Thymus (tissue), 11 donors: ENCODE measurements around the gene LITAF. TPM values are rescaled to one million over a fixed set of nuclear protein-coding genes. Genes with fewer than 3 reads are reported as not detected.
A peak's percentile ranks its signal among the peaks of the same experiment; 100 is the strongest.

Experiments
- DNase-seq, 9 donors: peaks; one replicate each; pipeline ENCODE4 v3.0.0-alpha.2; 2013; ENCODE audit warnings: low spot score in 9 of 9, low read depth in 6 of 9, missing footprints in 1 of 9
- H3K27ac ChIP-seq, 2 donors: one replicate each; pipeline ENCODE4 v1.5.1; 2013; ENCODE audit warnings: control low read depth in 1 of 2, low read depth in 1 of 2, low read length in 1 of 2, mild to moderate bottlenecking in 1 of 2, moderate library complexity in 1 of 2
- H3K27me3 ChIP-seq, 2 donors: one replicate each; pipeline ENCODE4 v1.5.1; 2013; ENCODE audit warnings: low read length in 1 of 2; ENCODE audit not compliant: control insufficient read depth in 2 of 2, insufficient read depth in 1 of 2
- H3K36me3 ChIP-seq, 2 donors: one replicate each; pipeline ENCODE4 v1.5.1; 2013; ENCODE audit warnings: low read length in 1 of 2, mild to moderate bottlenecking in 1 of 2, moderate library complexity in 1 of 2; ENCODE audit not compliant: control insufficient read depth in 2 of 2, insufficient read depth in 2 of 2
- H3K4me1 ChIP-seq, 2 donors: one replicate each; pipeline ENCODE4 v1.5.1; 2013; ENCODE audit warnings: low read length in 2 of 2; ENCODE audit not compliant: control insufficient read depth in 2 of 2, insufficient read depth in 2 of 2
- H3K4me3 ChIP-seq, 2 donors: one replicate each; pipeline ENCODE4 v1.5.1; 2013; ENCODE audit warnings: low read length in 2 of 2, control low read depth in 1 of 2, mild to moderate bottlenecking in 1 of 2
- H3K9me3 ChIP-seq, 2 donors: one replicate each; pipeline ENCODE4 v1.5.1; 2013; ENCODE audit warnings: low read length in 1 of 2, mild to moderate bottlenecking in 1 of 2; ENCODE audit not compliant: control insufficient read depth in 2 of 2, insufficient read depth in 1 of 2
- WGBS: extraction: QIAGEN DNeasy Blood & Tissue Kit; methylation state at CpG from one replicate; pipeline ENCODE4 v1.1.7; 2013; 5-methylcytosine and 5-hydroxymethylcytosine counted together
- polyA plus RNA-seq: library from polyadenylated mRNA; stranded (reverse); fragments of 200-250 nt; gene quantifications from one replicate; pipeline ENCODE4 v1.2.3, GENCODE V29; 2013
- total RNA-seq: library from RNA; stranded (reverse); fragments of 120-200 nt; gene quantifications from one replicate; pipeline ENCODE4 v1.2.4, GENCODE V29; 2013
- donor health status: healthy.

LITAF gene
- total and polyA plus RNA-seq, 2 donors = 37.1 to 95.0 TPM

DNA sequence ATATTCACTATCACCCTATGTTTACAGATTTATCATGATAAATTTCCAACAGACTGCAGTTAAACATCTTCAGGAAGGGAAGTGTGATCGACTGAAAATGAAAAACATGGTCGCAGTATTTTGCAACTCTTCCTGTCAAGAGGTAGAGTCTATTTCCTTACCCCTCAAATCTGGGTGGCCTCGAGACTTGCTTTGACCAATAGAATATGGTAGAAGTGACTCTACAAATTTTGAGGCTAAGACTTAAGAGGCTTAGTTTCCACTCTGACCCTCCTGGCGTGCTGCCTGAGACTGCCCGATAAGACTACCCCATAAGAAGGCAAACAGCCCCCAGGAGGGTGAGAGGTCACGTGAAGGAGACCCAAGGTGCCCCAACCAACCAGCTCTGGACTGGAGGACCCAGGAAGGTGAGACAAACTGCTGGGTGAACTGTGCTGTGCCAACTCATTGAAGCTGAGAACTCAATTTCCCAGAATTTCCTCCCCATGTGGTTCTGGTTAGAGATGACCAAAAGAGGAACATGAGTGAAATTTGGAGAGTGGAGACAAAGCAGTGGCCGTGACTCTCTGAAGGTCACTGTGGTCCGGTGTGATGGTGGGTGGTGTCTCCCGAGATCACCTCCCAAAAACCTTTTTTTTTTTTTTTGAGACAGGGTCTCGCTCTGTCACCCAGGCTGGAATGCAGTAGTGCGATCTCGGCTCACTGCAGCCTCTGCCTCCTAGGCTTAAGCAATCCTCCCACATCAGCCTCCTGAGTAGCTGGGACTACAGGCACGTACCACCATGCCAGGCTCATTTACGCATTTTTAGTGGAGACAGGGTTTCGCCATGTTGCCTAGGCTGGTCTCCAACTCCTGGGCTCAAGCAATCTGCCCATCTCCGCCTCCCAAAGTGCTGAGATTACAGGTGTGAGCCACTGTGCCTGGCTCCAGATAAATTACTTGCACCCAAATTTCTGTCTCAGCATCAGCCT is 38.2 kb upstream of the LITAF start:
- WGBS = 78% methylated on average over 16 of the region's 16 CpGs
- Histone ChIP-seq H3K27ac (no peak overlapping the region), H3K4me1 (peaks cover 35 to 51% of the 10 kb centered on the region in 2 donors)

GRCh38 chr16:11624205-11624604 is 37.5 kb upstream of the LITAF start:
- H3K4me1 ChIP-seq = peaks cover 31 to 50% of the 10 kb centered on the region in 2 donors
- no peak overlapping the region for H3K27ac ChIP-seq
- no peak for DNase-seq
- peaks cover 0 to 12% of the 10 kb centered on the region in 2 donors for H3K9me3 ChIP-seq
- H3K4me3 ChIP-seq = no peak overlapping the region
- WGBS = 98% methylated on average over 4 of the region's 4 CpGs
- H3K27me3 ChIP-seq = no peaks in the 10 kb centered on the region
- H3K36me3 ChIP-seq = no peaks in the 10 kb centered on the region

More for the DNA sequence above, 38.2 kb upstream of the LITAF start:
- Histone ChIP-seq H3K36me3 (no peaks in the 10 kb centered on the region), H3K4me3 (no peak overlapping the region), H3K27me3 (no peaks in the 10 kb centered on the region), H3K9me3 (peaks cover 0 to 8% of the 10 kb centered on the region in 2 donors)
- DNase-seq = no peak

DNA sequence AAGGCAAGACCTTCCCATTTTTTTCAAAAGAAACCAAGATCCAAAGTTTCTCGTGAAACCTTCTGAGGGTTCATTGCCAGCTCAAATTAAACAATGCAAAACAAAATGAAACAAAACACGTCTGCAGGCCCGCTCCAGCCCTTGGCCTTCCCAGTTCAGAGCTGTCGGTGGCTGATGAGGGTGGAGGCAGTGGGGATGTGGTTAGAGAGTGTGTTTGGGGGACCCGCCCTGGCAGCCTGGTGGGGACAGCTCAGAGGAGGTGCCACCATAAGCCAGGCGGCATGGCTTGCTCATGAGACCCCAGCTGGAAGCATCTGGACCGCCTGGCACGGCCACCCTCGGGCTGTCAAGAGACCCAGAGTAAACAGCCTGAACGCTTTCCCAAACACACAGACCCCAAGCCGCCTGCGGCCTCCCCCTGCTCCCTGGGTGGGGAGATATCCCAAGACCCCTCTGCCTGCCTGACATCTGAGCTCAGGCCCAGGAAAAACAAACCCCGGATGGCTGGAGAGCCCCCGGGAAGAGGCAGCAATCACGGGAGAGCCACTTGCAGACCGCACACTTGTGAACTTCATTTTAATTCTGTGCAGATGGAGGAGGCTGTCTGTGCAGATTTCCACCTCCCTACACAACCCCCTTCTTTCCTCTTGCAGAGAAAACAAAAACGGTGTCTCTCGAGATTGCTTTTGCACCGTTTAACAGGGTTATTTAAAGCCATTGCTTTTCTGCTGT is 35.4 kb upstream of the LITAF start:
- Histone ChIP-seq H3K9me3 (peaks cover 0 to 12% of the 10 kb centered on the region in 2 donors), H3K4me1 (peaks cover 24 to 41% of the 10 kb centered on the region in 2 donors), H3K27ac (peak overlapping the region; percentile 76 to 87), H3K27me3 (no peaks in the 10 kb centered on the region), H3K36me3 (no peaks in the 10 kb centered on the region), H3K4me3 (peak overlapping the region in 1 of 2 donors; percentile 35)
- 12% methylated on average over 19 of the region's 19 CpGs for WGBS
- peak in 2 of 9 donors; percentile 39 to 73 for DNase-seq

DNA sequence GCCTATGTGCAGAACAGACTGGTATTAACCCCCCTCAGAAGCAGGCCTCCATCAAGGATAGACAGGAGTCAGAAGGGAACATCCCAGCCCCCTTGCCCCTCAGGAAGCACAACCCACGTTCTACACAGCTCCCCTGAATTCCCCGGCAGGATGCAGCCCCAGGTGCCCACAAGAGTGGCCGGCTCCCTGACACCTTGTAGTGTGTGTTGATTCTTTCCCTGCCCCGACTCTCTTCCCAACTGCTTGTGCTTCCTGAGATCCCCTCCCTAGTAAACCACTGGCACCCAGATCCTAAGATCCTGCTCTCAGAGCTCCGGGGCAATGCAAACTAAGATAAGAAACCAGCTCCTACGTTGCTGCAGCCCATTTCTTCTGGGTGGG is 34.8 kb upstream of the LITAF start:
- Histone ChIP-seq H3K27ac (peak overlapping the region; percentile 52 to 87), H3K27me3 (no peaks in the 10 kb centered on the region), H3K9me3 (peaks cover 0 to 12% of the 10 kb centered on the region in 2 donors), H3K36me3 (no peaks in the 10 kb centered on the region), H3K4me1 (peaks cover 24 to 41% of the 10 kb centered on the region in 2 donors), H3K4me3 (peak overlapping the region in 1 of 2 donors; percentile 35)
- WGBS = 16% methylated on average over 6 of the region's 6 CpGs
- DNase-seq = no peak

- H3K4me3 ChIP-seq = no peak overlapping the region
- no peak for DNase-seq
- 96% methylated on average over 8 of the region's 8 CpGs for WGBS
- H3K36me3 ChIP-seq = no peaks in the 10 kb centered on the region
- H3K9me3 ChIP-seq = peaks cover 0 to 12% of the 10 kb centered on the region in 2 donors
- peaks cover 24 to 41% of the 10 kb centered on the region in 2 donors for H3K4me1 ChIP-seq
- no peak overlapping the region for H3K27ac ChIP-seq
- no peaks in the 10 kb centered on the region for H3K27me3 ChIP-seq
Observed at GRCh38 chr16:11620243-11621003, 33.7 kb upstream of the LITAF start.

GRCh38 chr16:11619327-11619851 is 32.7 kb upstream of the LITAF start:
- peaks cover 0 to 12% of the 10 kb centered on the region in 2 donors for H3K9me3 ChIP-seq
- DNase-seq = peak in 2 of 9 donors; percentile 47 to 62
- H3K36me3 ChIP-seq = no peaks in the 10 kb centered on the region
- H3K4me1 ChIP-seq = peaks cover 20 to 36% of the 10 kb centered on the region in 2 donors
- peak overlapping the region in 1 of 2 donors; percentile 70 for H3K27ac ChIP-seq
- H3K27me3 ChIP-seq = no peaks in the 10 kb centered on the region
- 29% methylated on average over 2 of the region's 2 CpGs for WGBS
- no peak overlapping the region for H3K4me3 ChIP-seq

DNA sequence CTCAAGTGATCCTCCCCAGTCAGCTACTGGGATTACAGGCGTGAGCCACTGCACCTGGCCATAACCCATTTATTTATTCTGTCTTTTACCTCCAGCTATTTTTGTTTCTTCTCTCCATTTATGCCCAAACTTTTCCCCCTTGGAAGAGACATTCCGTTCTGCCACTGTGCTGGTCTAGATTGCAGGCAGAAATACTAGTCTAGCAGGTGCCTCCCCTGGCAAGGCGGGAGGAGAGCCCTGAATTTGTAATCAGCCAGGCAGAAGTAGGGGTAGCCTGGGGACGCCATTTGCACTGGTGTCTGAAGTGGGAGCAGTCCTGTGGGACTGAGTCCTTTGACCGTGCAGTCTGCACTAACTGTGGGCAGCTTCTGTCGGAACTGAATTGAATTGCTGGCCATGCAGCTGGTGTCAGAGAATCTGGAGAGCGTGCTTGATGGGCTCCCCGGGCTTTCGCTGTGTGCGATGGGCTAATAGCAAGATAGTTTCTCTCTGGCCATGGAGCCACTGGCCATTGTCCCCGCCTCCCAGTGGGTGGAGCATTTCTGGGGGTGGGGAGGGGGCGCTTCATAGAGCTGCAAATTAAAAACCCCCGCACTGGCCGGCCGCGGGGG is 31.5 kb upstream of the LITAF start:
- H3K27ac ChIP-seq = no peak overlapping the region
- 95% methylated on average over 16 of the region's 16 CpGs for WGBS
- DNase-seq = no peak
- no peaks in the 10 kb centered on the region for H3K36me3 ChIP-seq
- no peak overlapping the region for H3K4me3 ChIP-seq
- peaks cover 0 to 12% of the 10 kb centered on the region in 2 donors for H3K9me3 ChIP-seq
- H3K27me3 ChIP-seq = no peaks in the 10 kb centered on the region
- H3K4me1 ChIP-seq = peaks cover 19 to 37% of the 10 kb centered on the region in 2 donors

GRCh38 chr16:11615748-11616447 is 29.2 kb upstream of the LITAF start:
- DNase-seq = no peak
- peaks cover 0 to 12% of the 10 kb centered on the region in 2 donors for H3K9me3 ChIP-seq
- no peaks in the 10 kb centered on the region for H3K27me3 ChIP-seq
- peaks cover 5 to 31% of the 10 kb centered on the region in 2 donors for H3K4me1 ChIP-seq
- H3K4me3 ChIP-seq = no peak overlapping the region
- WGBS = 97% methylated on average over 8 of the region's 8 CpGs
- H3K36me3 ChIP-seq = no peaks in the 10 kb centered on the region
- no peak overlapping the region for H3K27ac ChIP-seq
